Astrocyte of the cerebellum (primary cell): ENCODE data around the gene MLXIP.
"Not testable (repeated sequence)": the region's sequence is repeated elsewhere in the genome, so short reads cannot be mapped to it uniquely, and the experiment has no call there.

ENCODE experiments used
- DNase-seq: peaks from one replicate; pipeline ENCODE4 v3.0.0-alpha.2; 2011; ENCODE audit warnings: low read depth
- H3K4me3 ChIP-seq: 2 replicates; pipeline ENCODE4 v1.5.1; 2011; ENCODE audit warnings: mild to moderate bottlenecking, low read depth, low read length, moderate library complexity
- CTCF ChIP-seq: IDR thresholded peaks from 2 replicates; pipeline ENCODE4 v1.5.1; 2012; ENCODE audit warnings: low read length, low read depth, moderate library complexity, mild to moderate bottlenecking; ENCODE audit errors: missing control alignments
- in situ Hi-C: cut with HindIII; loops from 2 replicates; pipeline ENCODE4 v1.10.0; 2017; ENCODE audit warnings: low sequenced_read_pairs

MLXIP gene

GRCh38 chr12:122111089-122111641, 32.6 kb downstream of the MLXIP start:
- no peak for TF ChIP-seq CTCF
- H3K4me3 ChIP-seq: no peak overlapping the region
- no peak for DNase-seq
- in situ Hi-C loops: no loop called here

DNA sequence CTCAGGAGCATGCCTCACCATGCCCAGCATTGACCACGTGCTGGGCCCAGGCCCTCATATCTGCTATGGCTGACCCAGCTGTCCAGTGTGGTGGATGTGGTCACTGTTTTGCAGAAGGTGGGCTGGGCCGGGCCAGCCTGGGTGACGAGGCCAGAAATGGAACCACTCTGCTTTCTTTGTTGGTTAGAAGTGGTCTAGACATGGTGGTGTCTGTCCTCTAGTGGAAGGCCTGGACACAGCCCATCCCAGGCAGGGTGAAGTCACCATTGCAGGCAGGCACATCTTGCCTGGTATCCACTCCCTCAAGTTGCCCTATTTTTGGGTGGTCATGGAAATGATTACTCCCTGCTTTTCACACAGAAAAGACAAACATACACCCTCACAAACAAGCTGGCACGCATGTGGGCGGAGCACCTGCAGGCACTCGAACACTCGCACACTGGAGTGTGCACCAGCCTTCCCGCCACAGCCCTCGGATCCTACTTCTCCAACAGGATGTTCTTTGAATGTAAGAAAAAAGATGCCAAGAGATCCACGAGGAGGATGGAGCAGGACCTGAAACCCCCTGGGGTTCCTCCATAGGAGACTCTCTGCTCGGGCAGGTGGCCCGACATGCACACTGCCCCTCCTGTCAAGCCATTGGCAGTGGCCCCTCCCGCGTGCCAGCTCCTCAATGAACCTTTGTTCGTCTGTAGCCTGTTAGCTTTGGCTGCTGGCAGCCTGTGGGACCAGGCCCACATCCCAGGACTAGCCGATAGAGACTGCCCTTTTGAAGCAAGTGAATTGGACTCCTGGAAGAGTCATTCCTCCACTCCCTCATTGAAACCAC, 38.4 kb downstream of the MLXIP start:
- peak; percentile 17 for TF ChIP-seq CTCF
- in situ Hi-C loops: loop anchor here (5.0 kb wide), 1 partner anchor 55 kb away; no protein-coding TSS in a partner anchor
- no peak overlapping the region for H3K4me3 ChIP-seq
- no peak for DNase-seq

- in situ Hi-C loops: loop anchor here (5.0 kb wide), 1 partner anchor 56 kb away; no protein-coding TSS in a partner anchor
- DNase-seq: no peak
- TF ChIP-seq CTCF: no peak
- H3K4me3 ChIP-seq: no peak overlapping the region
Observed at GRCh38 chr12:122117979-122118378, 39.4 kb downstream of the MLXIP start.

DNA sequence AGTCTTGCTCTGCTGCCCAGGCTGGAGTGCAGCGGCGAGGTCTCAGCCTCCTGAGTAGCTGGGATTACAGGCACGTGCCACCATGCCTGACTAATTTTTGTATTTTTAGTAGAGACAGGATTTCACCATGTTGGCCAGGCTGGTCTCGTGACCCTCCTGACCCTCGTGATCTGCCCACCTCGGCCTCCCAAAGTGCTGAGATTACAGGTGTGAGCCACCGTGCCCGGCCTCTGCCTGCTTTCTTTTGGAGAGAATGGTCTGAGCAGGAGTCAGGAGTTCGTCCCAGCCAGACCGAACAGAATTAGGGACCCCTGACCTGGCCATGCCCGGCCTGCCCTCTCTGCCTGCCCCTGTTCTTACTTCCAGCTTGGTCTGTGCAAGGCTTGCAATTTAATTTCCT, 42.8 kb downstream of the MLXIP start:
- DNase-seq, H3K4me3 ChIP-seq, in situ Hi-C loops: not testable (repeated sequence)

DNA sequence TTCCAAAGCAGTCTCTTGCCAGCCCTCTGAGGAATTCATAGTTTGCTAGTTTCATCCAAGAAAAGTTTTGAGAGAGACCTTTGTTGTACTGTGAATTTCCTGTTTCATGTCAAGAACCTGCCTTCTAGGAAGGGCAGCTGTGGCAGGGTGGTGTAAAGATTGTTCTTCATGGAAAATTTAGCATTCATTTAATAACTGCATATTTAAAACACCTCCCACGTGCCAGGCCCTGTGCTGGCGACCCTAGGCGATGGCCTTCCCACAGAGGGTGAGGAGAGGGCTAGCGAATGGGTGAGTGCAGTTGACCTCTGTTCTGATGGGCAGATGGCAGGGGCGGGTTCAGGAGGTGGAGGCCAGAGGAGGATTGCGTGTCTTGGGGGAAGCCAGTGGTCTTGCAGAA, 43.2 kb downstream of the MLXIP start:
- TF ChIP-seq CTCF: no peak
- DNase-seq: no peak
- no peak overlapping the region for H3K4me3 ChIP-seq

DNA sequence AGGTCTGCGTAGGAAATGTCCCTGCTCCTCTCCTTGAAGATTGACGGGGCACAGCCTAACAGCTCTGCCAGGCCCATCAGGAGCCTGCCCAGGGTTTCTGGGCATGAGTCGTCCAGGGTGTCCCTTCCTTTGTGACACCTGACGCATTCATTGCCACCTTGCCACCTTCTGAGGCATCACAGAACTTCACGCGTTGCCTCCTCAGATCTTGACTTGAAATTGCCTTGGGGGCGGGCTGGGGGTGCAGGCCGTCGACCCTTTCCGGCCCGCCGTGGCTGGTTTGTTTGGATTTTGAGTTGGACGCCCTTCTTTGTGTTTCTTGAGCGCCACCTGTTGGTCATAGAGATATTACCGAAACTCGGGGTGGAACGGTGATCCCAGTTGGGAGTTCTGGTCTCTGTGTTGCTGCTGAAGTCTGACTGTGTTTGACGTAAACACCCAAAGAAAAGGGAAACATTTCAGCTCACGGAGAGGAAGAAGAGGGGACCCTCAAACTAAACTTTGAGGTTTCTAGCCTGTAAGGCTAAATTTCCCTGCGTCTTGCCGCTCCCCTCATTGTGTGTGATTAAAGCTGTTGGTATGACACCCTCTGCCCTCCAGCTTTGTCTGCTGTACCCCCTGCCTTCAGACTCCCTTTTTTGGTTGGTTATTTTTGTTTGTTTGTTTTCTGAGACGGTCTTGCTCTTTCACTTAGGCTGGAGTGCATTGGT, 44.6 kb downstream of the MLXIP start:
- DNase-seq: peak; percentile 49
- in situ Hi-C loops: no loop called here

More for the DNA sequence above, 43.2 kb downstream of the MLXIP start:
- in situ Hi-C loops: no loop called here

More for the DNA sequence above, 44.6 kb downstream of the MLXIP start:
- TF ChIP-seq CTCF: peak; percentile 65
- H3K4me3 ChIP-seq: no peak overlapping the region
